LNCAP (cell line): ENCODE results near the gene TUBB.

Experiments
- CTCF ChIP-seq: fragments of 450-650 bp; IDR thresholded peaks from 2 replicates; pipeline ENCODE4 v1.5.1; 2017; ENCODE audit warnings: mild to moderate bottlenecking

TUBB gene

GRCh38 chr6:30719356-30719755 is 796 bp upstream of the TUBB start:
- no peak for TF ChIP-seq CTCF

GRCh38 chr6:30720738-30721197 is 616 bp downstream of the TUBB start:
- TF ChIP-seq CTCF = no peak

GRCh38 chr6:30721198-30722024 is 1.3 kb downstream of the TUBB start:
- no peak; the same call in 1 of the 2 replicates for TF ChIP-seq CTCF

GRCh38 chr6:30722280-30723112 is 2.3 kb downstream of the TUBB start:
- peak; percentile 90 for TF ChIP-seq CTCF

- no peak for TF ChIP-seq CTCF
Observed at GRCh38 chr6:30724906-30725667, 4.9 kb downstream of the TUBB start.

- TF ChIP-seq CTCF = no peak
Observed at GRCh38 chr6:30725713-30726505, 5.8 kb downstream of the TUBB start.
